ENCODE data around the gene TNFRSF25. TPM values are rescaled to one million over a fixed set of nuclear protein-coding genes. Genes with fewer than 3 reads are reported as not detected.
A peak's percentile ranks its signal among the peaks of the same experiment; 100 is the strongest.

The TNFRSF25 gene
- total and polyA plus RNA-seq, 9 of the 15 experiments (the other 6 are each of a cell fraction or from before 2014, with no cell fraction given) = 0.24 to 0.49 TPM; not detected in 7

DNA sequence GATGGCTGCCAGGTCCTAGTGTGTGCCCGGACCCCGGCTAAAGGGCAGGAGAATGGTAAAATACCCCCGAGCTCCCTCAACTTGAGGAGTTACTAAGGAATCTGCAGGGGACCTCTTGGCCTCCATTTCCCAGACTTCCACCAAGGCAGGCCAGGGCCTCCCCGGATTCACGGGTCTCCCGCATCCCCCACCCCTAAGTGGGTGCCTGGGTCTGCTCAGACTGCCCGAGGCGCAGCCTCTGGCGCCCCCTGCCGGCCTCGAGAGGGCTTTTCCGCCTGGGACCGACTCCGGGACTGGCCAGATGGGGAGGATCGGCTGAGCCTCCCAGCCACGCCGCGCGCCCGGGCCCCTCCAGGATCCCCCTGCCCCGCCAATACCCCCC, 23.8 kb upstream of the TNFRSF25 start (continued):
- TF ChIP-seq ZNF324 (CRISPR knock-in tag; IDR thresholded peaks at IDR 0.05) = no peak
- TF ChIP-seq, protein P1, sequence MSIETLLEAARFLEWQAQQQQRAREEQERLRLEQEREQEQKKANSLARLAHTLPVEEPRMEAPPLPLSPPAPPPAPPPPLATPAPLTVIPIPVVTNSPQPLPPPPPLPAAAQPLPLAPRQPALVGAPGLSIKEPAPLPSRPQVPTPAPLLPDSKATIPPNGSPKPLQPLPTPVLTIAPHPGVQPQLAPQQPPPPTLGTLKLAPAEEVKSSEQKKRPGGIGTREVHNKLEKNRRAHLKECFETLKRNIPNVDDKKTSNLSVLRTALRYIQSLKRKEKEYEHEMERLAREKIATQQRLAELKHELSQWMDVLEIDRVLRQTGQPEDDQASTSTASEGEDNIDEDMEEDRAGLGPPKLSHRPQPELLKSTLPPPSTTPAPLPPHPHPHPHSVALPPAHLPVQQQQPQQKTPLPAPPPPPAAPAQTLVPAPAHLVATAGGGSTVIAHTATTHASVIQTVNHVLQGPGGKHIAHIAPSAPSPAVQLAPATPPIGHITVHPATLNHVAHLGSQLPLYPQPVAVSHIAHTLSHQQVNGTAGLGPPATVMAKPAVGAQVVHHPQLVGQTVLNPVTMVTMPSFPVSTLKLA (conservative IDR thresholded peaks at IDR 0.05) = no peak
- no peak for TF ChIP-seq JUN (IDR thresholded peaks at IDR 0.05; ENCODE audit: borderline replicate concordance, low read depth, low read length)
- no peak for TF ChIP-seq JUN (CRISPR knock-in tag; IDR thresholded peaks at IDR 0.05; ENCODE audit: borderline replicate concordance)
- TF ChIP-seq STAG1 (CRISPR knock-in tag; IDR thresholded peaks at IDR 0.05; ENCODE audit: borderline replicate concordance) = peak; percentile 73
- no peak for TF ChIP-seq ZFPM2 (CRISPR knock-in tag; IDR thresholded peaks at IDR 0.05)
- no peak for TF ChIP-seq FOS (IDR thresholded peaks at IDR 0.05; ENCODE audit: extremely low read depth, insufficient read length)
- TF ChIP-seq, protein P2, sequence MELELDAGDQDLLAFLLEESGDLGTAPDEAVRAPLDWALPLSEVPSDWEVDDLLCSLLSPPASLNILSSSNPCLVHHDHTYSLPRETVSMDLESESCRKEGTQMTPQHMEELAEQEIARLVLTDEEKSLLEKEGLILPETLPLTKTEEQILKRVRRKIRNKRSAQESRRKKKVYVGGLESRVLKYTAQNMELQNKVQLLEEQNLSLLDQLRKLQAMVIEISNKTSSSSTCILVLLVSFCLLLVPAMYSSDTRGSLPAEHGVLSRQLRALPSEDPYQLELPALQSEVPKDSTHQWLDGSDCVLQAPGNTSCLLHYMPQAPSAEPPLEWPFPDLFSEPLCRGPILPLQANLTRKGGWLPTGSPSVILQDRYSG (tag; conservative IDR thresholded peaks at IDR 0.05; ENCODE audit: low read depth) = no peak
- TF ChIP-seq ETS2 (tag; IDR thresholded peaks at IDR 0.05; ENCODE audit: borderline replicate concordance, poor library complexity, severe bottlenecking) = no peak
- no peak for TF ChIP-seq MCM5 (IDR thresholded peaks at IDR 0.05; ENCODE audit: low read depth)
- 0 out of 2 replicates have a peak, but pooled peaks have one; percentile 12 for TF ChIP-seq BHLHE40 (IDR thresholded peaks at IDR 0.05; ENCODE audit: low read length)
- TF ChIP-seq EGR1 (conservative IDR thresholded peaks at IDR 0.05) = no peak
- TF ChIP-seq, protein P3, sequence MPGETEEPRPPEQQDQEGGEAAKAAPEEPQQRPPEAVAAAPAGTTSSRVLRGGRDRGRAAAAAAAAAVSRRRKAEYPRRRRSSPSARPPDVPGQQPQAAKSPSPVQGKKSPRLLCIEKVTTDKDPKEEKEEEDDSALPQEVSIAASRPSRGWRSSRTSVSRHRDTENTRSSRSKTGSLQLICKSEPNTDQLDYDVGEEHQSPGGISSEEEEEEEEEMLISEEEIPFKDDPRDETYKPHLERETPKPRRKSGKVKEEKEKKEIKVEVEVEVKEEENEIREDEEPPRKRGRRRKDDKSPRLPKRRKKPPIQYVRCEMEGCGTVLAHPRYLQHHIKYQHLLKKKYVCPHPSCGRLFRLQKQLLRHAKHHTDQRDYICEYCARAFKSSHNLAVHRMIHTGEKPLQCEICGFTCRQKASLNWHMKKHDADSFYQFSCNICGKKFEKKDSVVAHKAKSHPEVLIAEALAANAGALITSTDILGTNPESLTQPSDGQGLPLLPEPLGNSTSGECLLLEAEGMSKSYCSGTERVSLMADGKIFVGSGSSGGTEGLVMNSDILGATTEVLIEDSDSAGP (CRISPR knock-in tag; IDR thresholded peaks at IDR 0.05) = peak; percentile 61; the same call in 1 of the 2 replicates
- TF ChIP-seq GABPB1 (CRISPR knock-in tag; IDR thresholded peaks at IDR 0.05) = 0 out of 2 replicates have a peak, but pooled peaks have one; percentile 15
- TF ChIP-seq NRF1 (conservative IDR thresholded peaks at IDR 0.05 in 1 of 2, IDR thresholded peaks at IDR 0.05 in 1 of 2) = peak in 1 of 2 experiments; percentile 51; a peak in 2 of 4 replicates
- TF ChIP-seq JUND (IDR thresholded peaks at IDR 0.05; ENCODE audit: borderline replicate concordance, low read depth, low read length) = peak; percentile 43
- no peak for TF ChIP-seq JUND (tag; IDR thresholded peaks at IDR 0.05; ENCODE audit: borderline replicate concordance, low read depth, low read length)
- 0 out of 2 replicates have a peak, but pooled peaks have one; percentile 18 for TF ChIP-seq ZNF143 (CRISPR knock-in tag; IDR thresholded peaks at IDR 0.05)
- no peak for TF ChIP-seq ZNF197 (CRISPR knock-in tag; IDR thresholded peaks at IDR 0.05; ENCODE audit: low read depth)
- no peak for TF ChIP-seq ZFP30 (CRISPR knock-in tag; IDR thresholded peaks at IDR 0.05; ENCODE audit: borderline replicate concordance)
- 0 out of 4 replicates have a peak, but pooled peaks of 1 of the 2 experiments have one; percentile 45 for TF ChIP-seq KDM4B (IDR thresholded peaks at IDR 0.05; ENCODE audit: borderline replicate concordance in 2 of 2, low read depth in 1 of 2)
- TF ChIP-seq POLR3G (IDR thresholded peaks at IDR 0.05; ENCODE audit: extremely low read depth, insufficient read length, insufficient replicate concordance) = no peak
- no peak for TF ChIP-seq POLR2A (conservative IDR thresholded peaks at IDR 0.05)
- TF ChIP-seq RBM22 (IDR thresholded peaks at IDR 0.05; ENCODE audit: low read depth, low read length, poor library complexity, severe bottlenecking) = no peak
- no peak for TF ChIP-seq NR3C1 (CRISPR knock-in tag; IDR thresholded peaks at IDR 0.05)
- no peak for TF ChIP-seq TSC22D4 (tag; IDR thresholded peaks at IDR 0.05)
- TF ChIP-seq ZZZ3 (IDR thresholded peaks at IDR 0.05) = no peak
